ENCODE measurements around the gene MYO5C.

GRCh38 chr15:52292780-52293392, 2.7 kb downstream of the MYO5C start:
- no peak for TF ChIP-seq CTCF (conservative IDR thresholded peaks at IDR 0.05; ENCODE audit: low read length)
- no peak for TF ChIP-seq EZH2phosphoT487 (IDR thresholded peaks at IDR 0.05; ENCODE audit: borderline replicate concordance, low read depth, low read length)

All from OCI-LY7 (cell line).